ENCODE measurements around the gene COBL.

COBL gene

GRCh38 chr7:50982626-50983025 lies 334.0 kb downstream of the COBL start:
- DNase-seq: no peak

- DNase-seq: no peak
These were observed 334.9 kb downstream of the COBL start for GRCh38 chr7:50981743-50982142.

- no peak for DNase-seq
These were observed 336.2 kb downstream of the COBL start for GRCh38 chr7:50980411-50980810.

GRCh38 chr7:50978633-50979215 lies 337.9 kb downstream of the COBL start:
- no peak for DNase-seq

- no peak for DNase-seq
These were observed 339.2 kb downstream of the COBL start for GRCh38 chr7:50977421-50977820.

- no peak for DNase-seq
These were observed 340.5 kb downstream of the COBL start for GRCh38 chr7:50976064-50976463.

- DNase-seq: no peak
These were observed 342.4 kb downstream of the COBL start for GRCh38 chr7:50974240-50974639.

GRCh38 chr7:50973814-50974213 lies 342.8 kb downstream of the COBL start:
- DNase-seq: no peak

- DNase-seq: no peak
These were observed 346.5 kb downstream of the COBL start for GRCh38 chr7:50970092-50970491.
